ENCODE measurements around the gene COL27A1. TPM values are rescaled to one million over a fixed set of nuclear protein-coding genes. Genes with fewer than 3 reads are reported as not detected.

The COL27A1 gene
- total RNA-seq, 2 experiments from 2014 or later, result 7.0 to 10.6 TPM

DNA sequence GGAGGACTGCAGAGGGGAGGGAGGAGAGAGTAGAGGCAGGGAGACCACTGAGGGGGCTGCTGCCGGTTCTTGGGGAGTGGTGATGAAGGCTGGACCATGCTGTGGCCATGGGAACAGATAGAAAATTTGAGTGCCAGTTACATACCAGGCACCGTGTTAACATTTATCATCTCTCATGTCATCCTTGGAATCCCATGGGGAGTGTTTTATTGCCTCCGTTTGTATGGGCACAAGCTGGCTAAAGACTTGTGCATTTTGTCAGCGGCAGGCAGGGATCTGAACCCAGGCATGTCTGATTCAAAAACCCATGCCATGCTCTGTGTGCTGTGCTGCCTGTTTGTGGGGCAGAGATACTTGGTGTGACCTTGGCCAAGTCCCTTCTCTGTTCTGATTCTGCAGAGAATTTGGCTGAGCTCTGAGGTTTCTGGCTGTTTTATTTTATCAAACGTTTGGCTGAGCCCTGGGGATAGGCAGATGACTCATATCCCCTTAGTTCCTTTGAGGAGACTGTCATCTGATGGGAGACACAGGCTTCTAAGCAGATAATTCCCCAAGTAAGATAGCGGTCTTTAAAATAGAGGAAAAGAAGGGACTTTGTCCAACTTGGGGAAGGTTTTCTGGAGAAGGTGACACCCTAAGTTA lies 22.2 kb downstream of the COL27A1 start:
- intact Hi-C loops (cut with micrococcal nuclease), result no loop called here

DNA sequence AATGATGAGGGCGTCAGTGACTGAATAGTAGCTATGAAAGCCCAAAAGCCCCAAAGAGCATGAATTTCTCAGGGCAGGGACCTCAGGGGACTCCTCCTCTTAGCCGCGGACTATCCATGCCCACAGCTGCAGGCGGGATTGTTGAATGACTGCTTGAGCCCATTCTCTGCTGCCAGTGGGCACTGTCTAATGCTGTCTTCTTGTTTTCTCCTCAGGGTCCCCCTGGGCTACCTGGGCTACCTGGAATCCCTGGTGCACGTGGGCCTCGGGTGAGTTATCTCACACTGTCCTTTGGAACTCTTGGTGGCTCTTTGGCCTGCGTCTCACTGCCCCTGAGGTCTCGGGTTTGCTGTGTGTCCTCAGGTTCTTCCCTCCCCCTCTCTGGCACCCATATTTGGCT lies 22.7 kb downstream of the COL27A1 start:
- DNase-seq, result no peak
- Mint-ChIP-seq H3K27me3 (ENCODE audit: low read depth) (no peaks in the 10 kb centered on the region), H3K4me3 (no peak overlapping the region), H3K4me1 (ENCODE audit: low read depth) (no peaks in the 10 kb centered on the region), H3K27ac (no peak overlapping the region), H3K9me3 (no peaks in the 10 kb centered on the region), H3K36me3 (ENCODE audit: low read depth) (no peaks in the 10 kb centered on the region)
- CTCF ChIA-PET, result interaction anchor here (0.7 kb wide), 1 partner anchor 96 kb away, joined by 3 read pairs; no protein-coding TSS in a partner anchor
- intact Hi-C loops (cut with micrococcal nuclease), result no loop called here

More for the DNA sequence above, 22.2 kb downstream of the COL27A1 start:
- Mint-ChIP-seq H3K27me3 (ENCODE audit: low read depth) (no peaks in the 10 kb centered on the region), H3K36me3 (ENCODE audit: low read depth) (no peaks in the 10 kb centered on the region), H3K27ac (no peak overlapping the region), H3K4me3 (no peak overlapping the region), H3K9me3 (no peaks in the 10 kb centered on the region), H3K4me1 (ENCODE audit: low read depth) (no peaks in the 10 kb centered on the region)
- DNase-seq, result no peak
- CTCF ChIA-PET, result interaction anchor here (0.7 to 1.5 kb wide), 2 partner anchors 95 to 114 kb away, joined by 3 to 4 read pairs; no protein-coding TSS in a partner anchor

DNA sequence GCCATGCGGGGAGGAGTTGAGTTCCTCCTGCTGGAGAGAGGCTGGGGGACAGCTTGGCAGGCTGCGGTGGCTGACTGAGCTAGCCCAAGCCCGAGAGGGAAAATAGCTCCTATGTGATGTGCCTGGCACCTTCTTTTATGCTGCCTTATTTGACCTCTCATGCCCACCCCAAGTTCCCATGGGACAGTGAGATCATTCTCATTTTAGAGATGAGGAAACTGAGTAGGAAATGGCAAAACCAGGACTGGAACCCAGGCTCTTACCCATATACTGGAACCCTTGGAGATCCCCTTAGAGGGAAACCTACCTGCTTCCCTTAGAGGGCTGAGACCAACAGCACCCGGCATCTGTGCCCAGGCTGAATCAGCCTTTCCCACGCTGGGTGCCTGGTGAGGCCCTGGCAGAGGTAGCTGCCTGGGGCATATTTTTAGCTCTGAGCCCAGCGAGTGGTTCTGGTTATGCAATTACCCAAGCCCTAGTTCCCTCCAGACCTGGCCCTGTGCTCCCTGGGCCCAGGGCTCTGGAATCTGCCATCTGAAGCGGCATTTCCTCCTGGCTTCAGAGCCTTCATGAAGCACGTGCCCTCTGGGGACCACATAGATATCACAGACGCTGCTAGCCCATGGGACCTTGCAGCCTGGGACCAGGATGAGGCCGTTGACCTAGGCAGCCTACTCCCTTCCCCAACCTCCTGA lies 23.6 kb downstream of the COL27A1 start:
- H3K36me3 Mint-ChIP-seq (ENCODE audit: low read depth), result no peaks in the 10 kb centered on the region
- CTCF ChIA-PET, result no interaction called here

DNA sequence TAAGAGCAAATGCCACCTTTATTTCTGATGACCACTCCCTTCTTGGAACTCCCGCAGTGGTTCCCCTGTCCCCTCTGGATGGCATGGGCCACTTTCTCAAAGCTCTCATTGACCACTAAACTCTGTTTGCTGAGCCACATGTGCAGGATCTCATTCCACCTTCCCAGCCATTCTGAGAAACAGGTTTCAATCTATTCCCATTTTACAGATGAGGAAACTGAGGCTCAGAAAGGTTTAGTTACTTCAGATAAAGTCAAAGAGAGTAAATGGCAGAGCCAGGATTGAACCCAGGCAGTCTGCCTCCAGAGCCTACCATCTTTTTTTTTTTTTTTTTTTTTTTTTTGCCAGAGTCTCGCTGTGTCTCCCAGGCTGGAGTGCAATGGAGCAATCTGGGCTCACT lies 24.2 kb downstream of the COL27A1 start:
- CTCF ChIA-PET, result no interaction called here
- intact Hi-C loops (cut with micrococcal nuclease), result no loop called here
- no peaks in the 10 kb centered on the region for H3K27me3 Mint-ChIP-seq (ENCODE audit: low read depth)

More for the DNA sequence above, 23.6 kb downstream of the COL27A1 start:
- H3K4me3 Mint-ChIP-seq, result no peak overlapping the region
- no peaks in the 10 kb centered on the region for H3K9me3 Mint-ChIP-seq
- no peak for DNase-seq
- no peaks in the 10 kb centered on the region for H3K4me1 Mint-ChIP-seq (ENCODE audit: low read depth)
- H3K27me3 Mint-ChIP-seq (ENCODE audit: low read depth), result no peaks in the 10 kb centered on the region
- H3K27ac Mint-ChIP-seq, result no peak overlapping the region
- intact Hi-C loops (cut with micrococcal nuclease), result no loop called here

DNA sequence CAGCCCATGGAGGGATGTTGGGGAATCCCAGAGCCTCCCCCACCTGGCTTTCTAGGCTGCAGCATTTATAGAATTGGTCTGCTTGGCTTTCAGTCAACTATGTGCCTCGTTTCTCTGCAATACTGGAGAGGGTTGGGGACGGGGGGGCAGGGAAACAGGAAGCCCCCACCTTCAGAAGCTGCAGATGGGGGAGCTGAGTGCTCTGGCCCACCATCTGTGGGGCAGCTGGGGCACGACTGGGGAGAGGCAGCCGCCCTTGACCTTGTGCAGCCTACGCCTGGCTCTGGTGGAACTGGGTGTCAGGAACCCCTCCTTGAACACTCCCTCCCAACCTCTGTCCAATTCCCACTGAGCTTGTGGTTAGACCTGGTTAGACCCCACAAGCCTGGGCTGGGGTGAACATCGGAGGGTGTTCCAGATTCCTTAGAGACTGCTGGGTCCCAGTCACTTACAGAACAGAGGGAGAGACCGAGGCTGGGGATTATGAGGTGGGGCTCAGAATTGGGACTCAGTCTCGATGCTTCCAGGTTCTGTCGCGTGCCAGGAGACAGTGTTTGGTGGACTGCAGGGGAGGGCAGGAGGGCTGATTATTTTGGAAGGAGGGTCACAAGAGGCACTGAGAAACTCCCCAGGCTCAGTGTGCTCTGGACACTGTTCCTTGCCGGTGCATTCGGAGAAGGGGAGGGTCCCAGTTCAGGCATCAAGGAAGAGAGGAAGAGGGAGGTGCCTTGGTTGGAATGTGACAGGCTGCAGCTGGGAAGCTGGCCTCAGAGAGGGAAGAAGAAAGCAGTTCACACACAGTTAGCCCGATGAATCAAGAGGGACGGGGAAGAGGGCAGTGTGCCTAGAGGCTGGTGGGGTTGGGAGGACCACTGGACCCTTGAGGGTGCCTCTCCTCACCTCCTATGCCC lies 25.6 kb downstream of the COL27A1 start:
- Mint-ChIP-seq H3K4me3 (no peak overlapping the region), H3K4me1 (ENCODE audit: low read depth) (no peaks in the 10 kb centered on the region), H3K27me3 (ENCODE audit: low read depth) (no peaks in the 10 kb centered on the region), H3K27ac (no peak overlapping the region), H3K9me3 (no peaks in the 10 kb centered on the region), H3K36me3 (ENCODE audit: low read depth) (no peaks in the 10 kb centered on the region)
- CTCF ChIA-PET, result no interaction called here
- intact Hi-C loops (cut with micrococcal nuclease), result no loop called here
- no peak for DNase-seq

More for the DNA sequence above, 24.2 kb downstream of the COL27A1 start:
- DNase-seq, result no peak
- Mint-ChIP-seq H3K36me3 (ENCODE audit: low read depth) (no peaks in the 10 kb centered on the region), H3K4me3 (no peak overlapping the region), H3K9me3 (no peaks in the 10 kb centered on the region), H3K4me1 (ENCODE audit: low read depth) (no peaks in the 10 kb centered on the region), H3K27ac (no peak overlapping the region)

DNA sequence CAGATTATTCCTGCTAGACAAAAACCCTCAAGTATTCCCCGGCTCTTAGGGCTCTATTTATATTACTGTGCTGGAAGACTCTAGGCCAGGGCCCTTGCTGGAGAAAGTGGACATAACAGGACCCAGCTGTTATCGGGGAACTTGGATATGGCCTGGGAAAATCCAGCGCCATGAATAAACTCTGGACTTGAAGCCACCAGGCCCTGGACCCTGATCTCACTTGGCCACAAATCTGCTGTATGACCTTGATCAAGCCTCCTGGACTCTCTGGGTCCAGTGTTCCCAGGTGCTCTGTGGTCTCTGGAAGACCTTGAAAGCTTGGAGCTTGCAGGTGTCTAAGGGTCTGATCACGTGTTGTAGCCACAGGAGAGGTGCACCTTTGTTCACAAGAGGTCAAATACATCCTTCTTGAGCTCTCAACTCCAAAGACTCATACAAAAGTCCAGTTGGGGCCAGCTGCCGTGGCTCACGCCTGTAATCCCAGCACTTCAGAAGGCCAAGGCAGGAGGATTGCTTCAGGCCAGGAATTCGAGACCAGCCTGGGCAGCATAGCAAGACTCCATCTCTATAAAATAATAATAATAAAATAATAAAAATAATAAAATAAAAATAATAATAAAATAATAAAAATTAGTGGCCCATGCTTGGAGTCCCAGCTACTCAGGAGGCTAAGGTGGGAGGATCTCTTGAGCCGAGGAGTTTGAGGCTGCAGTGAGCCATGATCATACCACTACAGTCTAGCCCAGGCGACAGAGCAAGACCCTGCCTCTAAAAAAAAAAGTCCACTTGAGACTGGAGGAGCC lies 26.5 kb downstream of the COL27A1 start:
- Mint-ChIP-seq H3K9me3 (no peaks in the 10 kb centered on the region), H3K27me3 (ENCODE audit: low read depth) (no peaks in the 10 kb centered on the region), H3K4me3 (no peak overlapping the region), H3K27ac (no peak overlapping the region), H3K4me1 (ENCODE audit: low read depth) (no peaks in the 10 kb centered on the region), H3K36me3 (ENCODE audit: low read depth) (no peaks in the 10 kb centered on the region)
- no peak for DNase-seq
- CTCF ChIA-PET, result interaction anchor here (0.7 kb wide), 1 partner anchor 31 kb away, joined by 6 read pairs; no protein-coding TSS in a partner anchor
- intact Hi-C loops (cut with micrococcal nuclease), result no loop called here

DNA sequence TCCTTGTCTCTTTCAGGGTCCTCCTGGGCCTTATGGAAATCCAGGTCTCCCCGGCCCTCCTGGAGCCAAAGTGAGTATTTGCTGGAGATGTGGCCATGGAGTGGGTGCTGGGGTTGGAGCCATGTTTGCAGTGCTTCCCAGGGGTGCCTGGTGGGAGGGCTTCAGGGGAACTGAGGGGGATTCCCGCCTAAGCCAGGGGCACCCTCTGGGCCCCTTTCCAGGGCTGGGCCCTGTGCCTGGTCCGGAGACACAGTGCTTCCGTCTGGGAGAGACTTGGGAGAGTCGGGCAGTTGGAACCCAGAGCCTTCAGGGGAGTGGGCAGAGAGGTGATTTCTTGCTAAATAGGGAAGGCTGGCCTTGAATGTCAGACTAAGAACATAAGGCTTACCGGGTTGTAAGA lies 27.7 kb downstream of the COL27A1 start:
- no peaks in the 10 kb centered on the region for H3K27me3 Mint-ChIP-seq (ENCODE audit: low read depth)
- H3K36me3 Mint-ChIP-seq (ENCODE audit: low read depth), result no peaks in the 10 kb centered on the region
- intact Hi-C loops (cut with micrococcal nuclease), result no loop called here
- no peak overlapping the region for H3K27ac Mint-ChIP-seq
- no peaks in the 10 kb centered on the region for H3K4me1 Mint-ChIP-seq (ENCODE audit: low read depth)
- CTCF ChIA-PET, result interaction anchor here (0.7 kb wide), 1 partner anchor 32 kb away, joined by 6 read pairs; no protein-coding TSS in a partner anchor
- H3K4me3 Mint-ChIP-seq, result no peak overlapping the region
- no peaks in the 10 kb centered on the region for H3K9me3 Mint-ChIP-seq
- DNase-seq, result no peak

DNA sequence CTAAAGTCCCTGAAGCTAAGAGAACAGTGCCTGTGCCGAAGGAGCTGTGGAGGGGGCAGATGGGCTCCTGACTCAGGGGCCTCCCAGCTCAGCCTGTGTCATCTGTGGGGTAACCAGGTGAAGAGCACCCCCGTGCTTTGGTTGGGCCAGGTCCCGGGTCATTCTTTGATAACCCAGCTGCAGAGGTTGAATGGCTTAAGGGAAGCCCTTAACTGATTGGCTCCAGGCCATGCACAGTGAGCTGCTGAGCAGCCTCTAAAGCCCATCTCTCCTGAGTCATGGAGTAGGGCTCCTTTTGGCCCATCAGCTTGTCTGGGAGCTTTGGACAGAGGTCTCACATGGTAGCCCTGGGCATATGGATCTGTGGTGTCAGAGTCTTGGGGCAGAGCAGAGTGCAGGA lies 28.7 kb downstream of the COL27A1 start:
- intact Hi-C loops (cut with micrococcal nuclease), result no loop called here
- Mint-ChIP-seq H3K4me1 (ENCODE audit: low read depth) (no peaks in the 10 kb centered on the region), H3K9me3 (peaks cover 3% of the 10 kb centered on the region), H3K27me3 (ENCODE audit: low read depth) (no peaks in the 10 kb centered on the region), H3K27ac (no peak overlapping the region), H3K4me3 (no peak overlapping the region), H3K36me3 (ENCODE audit: low read depth) (no peaks in the 10 kb centered on the region)
- CTCF ChIA-PET, result interaction anchor here (0.9 kb wide), 1 partner anchor 29 kb away, joined by 4 read pairs; the partner anchor contains the start of gene COL27A1
- no peak for DNase-seq

DNA sequence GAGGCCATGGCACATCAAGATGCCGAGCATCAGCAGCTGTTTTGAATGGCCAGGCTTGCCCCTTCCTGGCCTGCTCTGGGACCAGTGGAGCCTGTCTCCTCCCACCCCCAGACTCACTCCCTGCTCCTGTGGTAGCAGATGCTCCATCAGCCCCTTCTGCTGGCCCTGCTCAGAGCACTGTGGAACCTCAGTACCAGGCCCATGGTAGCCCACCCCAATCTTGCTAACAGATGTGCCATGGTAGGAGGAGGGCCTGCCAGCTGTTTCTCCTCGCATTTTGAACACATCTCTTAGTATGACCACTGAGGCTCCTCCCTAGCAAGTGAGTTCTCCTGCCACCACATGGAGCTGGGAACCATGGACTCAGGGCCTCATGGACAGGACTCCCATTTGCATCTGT lies 29.5 kb downstream of the COL27A1 start:
- H3K4me1 Mint-ChIP-seq (ENCODE audit: low read depth), result no peaks in the 10 kb centered on the region

DNA sequence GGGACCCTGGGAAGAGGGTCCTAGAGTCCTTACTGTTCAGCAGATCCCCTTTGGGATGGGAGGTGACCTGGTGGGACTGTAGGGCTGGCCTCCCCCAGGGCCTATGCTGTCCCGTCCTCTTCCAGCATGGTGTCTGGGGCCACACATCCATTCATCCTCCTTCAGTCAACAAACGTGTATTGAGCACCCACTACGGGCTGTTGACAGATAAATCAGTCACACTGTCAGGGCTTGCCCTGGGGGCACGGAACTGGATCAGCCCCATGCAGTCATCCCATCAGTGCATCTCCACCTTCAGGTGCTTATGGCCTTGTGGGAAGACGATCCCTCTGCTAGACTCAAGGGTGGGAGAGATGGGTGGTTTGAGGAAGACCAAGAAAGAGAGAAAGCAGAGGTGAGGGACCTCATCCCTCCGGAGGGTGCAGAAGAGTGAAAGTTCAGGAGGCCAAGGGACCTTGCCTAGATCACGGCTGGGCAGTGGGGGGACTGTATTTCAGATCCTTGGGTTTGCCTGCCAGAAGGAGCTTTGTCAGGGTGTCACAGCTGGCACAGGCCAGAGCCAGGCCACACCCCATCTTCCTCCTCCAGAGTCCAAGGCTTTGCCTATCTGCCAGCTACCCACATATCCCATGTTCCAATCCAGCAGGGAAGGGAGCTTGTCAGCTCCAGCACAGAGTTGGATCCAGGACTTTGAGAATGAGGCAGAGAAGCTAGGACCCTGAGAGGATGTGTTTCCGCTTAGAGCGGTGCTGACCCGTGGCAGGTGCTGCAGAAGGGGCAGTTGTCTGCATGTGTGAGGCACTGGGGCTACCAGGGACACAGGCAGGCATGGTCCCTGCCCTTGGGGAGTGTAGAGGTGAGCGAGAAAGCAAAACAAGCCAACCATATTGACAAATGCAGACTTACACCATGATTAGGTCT lies 30.5 kb downstream of the COL27A1 start:
- Mint-ChIP-seq H3K27me3 (ENCODE audit: low read depth) (no peaks in the 10 kb centered on the region), H3K4me1 (ENCODE audit: low read depth) (no peaks in the 10 kb centered on the region)
- DNase-seq, result no peak

More for the DNA sequence above, 29.5 kb downstream of the COL27A1 start:
- no peak for DNase-seq
- CTCF ChIA-PET, result interaction anchor here (1.0 kb wide), 1 partner anchor 26 kb away, joined by 3 read pairs; no protein-coding TSS in a partner anchor
- Mint-ChIP-seq H3K36me3 (ENCODE audit: low read depth) (no peaks in the 10 kb centered on the region), H3K4me3 (no peak overlapping the region), H3K9me3 (peaks cover 5% of the 10 kb centered on the region), H3K27me3 (ENCODE audit: low read depth) (no peaks in the 10 kb centered on the region), H3K27ac (no peak overlapping the region)
- intact Hi-C loops (cut with micrococcal nuclease), result no loop called here

More for the DNA sequence above, 30.5 kb downstream of the COL27A1 start:
- intact Hi-C loops (cut with micrococcal nuclease), result no loop called here
- Mint-ChIP-seq H3K9me3 (peaks cover 10% of the 10 kb centered on the region), H3K4me3 (no peak overlapping the region), H3K27ac (no peak overlapping the region), H3K36me3 (ENCODE audit: low read depth) (peaks cover 3% of the 10 kb centered on the region)
- CTCF ChIA-PET, result interaction anchor here (1.0 to 1.7 kb wide), 3 partner anchors 27 to 78 kb away, joined by 3 to 5 read pairs (median 3); partner anchors contain the start of gene COL27A1

Measured in activated naive CD4-positive, alpha-beta T cell treated with anti-CD3 and anti-CD28 coated beads for 36 hours (primary cell).